ENCODE data around the gene GGA3. TPM values are rescaled to one million over a fixed set of nuclear protein-coding genes. Genes with fewer than 3 reads are reported as not detected.
A peak's percentile ranks its signal among the peaks of the same experiment; 100 is the strongest.

The GGA3 gene
- total and polyA plus RNA-seq, 8 donors: 9.5 to 94.5 (median 27.2) TPM

DNA sequence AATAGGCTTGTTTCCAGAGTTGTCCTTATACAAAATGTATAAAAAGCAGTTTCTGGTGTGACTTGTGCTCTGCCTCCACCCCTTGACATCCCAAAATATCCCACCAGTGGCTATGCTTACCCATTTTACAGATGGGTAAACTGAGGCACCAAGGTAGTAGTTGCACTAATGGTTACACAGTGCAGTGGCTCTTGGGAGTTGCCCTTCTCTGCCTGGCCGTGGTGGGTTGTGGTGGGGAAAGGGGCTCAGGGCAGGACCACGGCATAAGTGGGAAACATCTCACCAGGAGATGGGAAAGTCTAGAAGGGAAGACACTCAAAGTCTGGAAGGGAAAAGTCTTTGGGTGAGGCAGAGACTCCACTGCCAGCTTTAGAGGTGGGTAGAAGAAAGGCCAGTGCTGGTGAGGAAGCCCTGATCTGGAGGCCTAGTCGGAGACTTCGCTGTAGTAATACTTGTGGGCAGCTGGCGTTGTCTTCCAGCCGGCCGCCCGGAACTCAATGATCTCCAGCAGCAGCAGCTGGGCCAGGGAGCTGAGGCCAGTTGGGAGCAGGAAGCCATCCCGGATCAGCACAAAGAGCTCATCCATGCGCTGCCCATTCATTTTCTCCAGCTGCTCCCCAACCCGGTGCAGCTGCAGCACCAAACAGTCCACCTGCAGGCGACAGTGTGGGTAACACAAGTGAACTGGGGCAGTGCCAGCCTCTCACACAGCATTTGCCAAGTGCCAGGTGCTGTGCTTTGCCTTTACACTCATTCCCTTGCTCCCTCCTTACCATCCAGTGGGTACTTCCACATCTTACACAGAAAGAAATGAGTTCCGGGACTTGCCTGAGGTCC lies 5.1 kb upstream of the GGA3 start:
- TF ChIP-seq EP300 (IDR thresholded peaks at IDR 0.05) (no peak), POLR2A (IDR thresholded peaks at IDR 0.05) (no peak), POLR2AphosphoS5 (IDR thresholded peaks at IDR 0.05) (no peak)
- TF ChIP-seq, protein P1, sequence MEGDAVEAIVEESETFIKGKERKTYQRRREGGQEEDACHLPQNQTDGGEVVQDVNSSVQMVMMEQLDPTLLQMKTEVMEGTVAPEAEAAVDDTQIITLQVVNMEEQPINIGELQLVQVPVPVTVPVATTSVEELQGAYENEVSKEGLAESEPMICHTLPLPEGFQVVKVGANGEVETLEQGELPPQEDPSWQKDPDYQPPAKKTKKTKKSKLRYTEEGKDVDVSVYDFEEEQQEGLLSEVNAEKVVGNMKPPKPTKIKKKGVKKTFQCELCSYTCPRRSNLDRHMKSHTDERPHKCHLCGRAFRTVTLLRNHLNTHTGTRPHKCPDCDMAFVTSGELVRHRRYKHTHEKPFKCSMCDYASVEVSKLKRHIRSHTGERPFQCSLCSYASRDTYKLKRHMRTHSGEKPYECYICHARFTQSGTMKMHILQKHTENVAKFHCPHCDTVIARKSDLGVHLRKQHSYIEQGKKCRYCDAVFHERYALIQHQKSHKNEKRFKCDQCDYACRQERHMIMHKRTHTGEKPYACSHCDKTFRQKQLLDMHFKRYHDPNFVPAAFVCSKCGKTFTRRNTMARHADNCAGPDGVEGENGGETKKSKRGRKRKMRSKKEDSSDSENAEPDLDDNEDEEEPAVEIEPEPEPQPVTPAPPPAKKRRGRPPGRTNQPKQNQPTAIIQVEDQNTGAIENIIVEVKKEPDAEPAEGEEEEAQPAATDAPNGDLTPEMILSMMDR (IDR thresholded peaks at IDR 0.05): no peak
- peaks cover 34 to 46% (median 44%) of the 10 kb centered on the region in 4 donors for H3K36me3 ChIP-seq
- DNase-seq: no peak
- H3K9me3 ChIP-seq: no peaks in the 10 kb centered on the region
- no peak overlapping the region for H3K27ac ChIP-seq
- intact Hi-C loops (cut with DNase I; ENCODE audit: low total_unique reads): no loop called here
- no peaks in the 10 kb centered on the region for H3K27me3 ChIP-seq
- H3K4me3 ChIP-seq: no peak overlapping the region
- peaks cover 16 to 61% (median 28%) of the 10 kb centered on the region in 4 donors for H3K4me1 ChIP-seq
- WGBS, 5 donors: 79 to 90% (median 85%) methylated on average over 12 to 13 of the region's 13 CpGs

DNA sequence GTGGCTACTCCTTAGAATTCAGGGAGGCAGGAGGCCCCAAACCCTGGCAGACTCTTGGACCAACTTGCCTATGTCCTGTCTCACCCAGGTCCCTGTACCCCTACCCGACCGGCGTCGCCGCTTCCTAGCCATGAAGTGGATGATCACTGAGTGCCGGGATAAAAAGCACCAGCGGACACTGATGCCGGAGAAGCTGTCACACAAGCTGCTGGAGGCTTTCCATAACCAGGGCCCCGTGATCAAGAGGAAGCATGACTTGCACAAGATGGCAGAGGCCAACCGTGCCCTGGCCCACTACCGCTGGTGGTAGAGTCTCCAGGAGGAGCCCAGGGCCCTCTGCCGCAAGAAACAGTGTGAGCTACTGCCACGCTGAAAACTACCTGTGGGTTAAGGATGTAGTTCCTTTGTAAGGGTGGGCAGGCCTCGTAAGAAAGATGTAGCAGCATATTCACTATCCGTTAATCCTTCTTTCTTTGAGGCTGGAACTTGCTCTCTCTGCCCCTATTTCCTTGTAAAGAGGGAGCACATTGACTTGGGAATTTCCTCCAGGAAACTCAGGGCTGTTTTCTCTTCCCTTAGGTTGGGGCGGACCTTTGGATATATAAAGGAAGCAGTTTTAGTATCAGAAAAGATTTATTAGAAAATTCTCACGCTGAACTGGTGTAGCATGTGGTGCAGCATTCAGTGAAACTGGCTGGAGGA lies 4.4 kb upstream of the GGA3 start:
- intact Hi-C loops (cut with DNase I; ENCODE audit: low total_unique reads): no loop called here
- no peak for TF ChIP-seq EP300 (IDR thresholded peaks at IDR 0.05)
- TF ChIP-seq POLR2A (IDR thresholded peaks at IDR 0.05): no peak
- no peak for TF ChIP-seq POLR2AphosphoS5 (IDR thresholded peaks at IDR 0.05)
- TF ChIP-seq, protein P1 (IDR thresholded peaks at IDR 0.05): no peak
- DNase-seq: no peak
- H3K36me3 ChIP-seq: peaks cover 34 to 46% (median 44%) of the 10 kb centered on the region in 4 donors
- H3K27me3 ChIP-seq: no peaks in the 10 kb centered on the region
- H3K9me3 ChIP-seq: no peaks in the 10 kb centered on the region
- H3K4me3 ChIP-seq: no peak overlapping the region
- H3K4me1 ChIP-seq: peaks cover 19 to 58% (median 28%) of the 10 kb centered on the region in 4 donors
- 83 to 93% (median 89%) methylated on average over 15 to 17 of the region's 17 CpGs for WGBS, 5 donors
- no peak overlapping the region for H3K27ac ChIP-seq

GRCh38 chr17:75263055-75263454 lies 1.6 kb upstream of the GGA3 start:
- H3K36me3 ChIP-seq: peaks cover 34 to 46% (median 44%) of the 10 kb centered on the region in 4 donors
- no peak overlapping the region for H3K27ac ChIP-seq
- no peaks in the 10 kb centered on the region for H3K9me3 ChIP-seq
- intact Hi-C loops (cut with DNase I; ENCODE audit: low total_unique reads): no loop called here
- DNase-seq: no peak
- WGBS, 5 donors: 89 to 99% (median 93%) methylated on average over 4 of the region's 4 CpGs
- no peak overlapping the region for H3K4me3 ChIP-seq
- H3K27me3 ChIP-seq: no peaks in the 10 kb centered on the region
- H3K4me1 ChIP-seq: peaks cover 24 to 62% (median 44%) of the 10 kb centered on the region in 4 donors
- TF ChIP-seq POLR2A (IDR thresholded peaks at IDR 0.05) (no peak), EP300 (IDR thresholded peaks at IDR 0.05) (no peak), POLR2AphosphoS5 (IDR thresholded peaks at IDR 0.05) (no peak)
- TF ChIP-seq, protein P1 (IDR thresholded peaks at IDR 0.05): no peak

- H3K36me3 ChIP-seq: peaks cover 32 to 43% (median 41%) of the 10 kb centered on the region in 4 donors
Measured at GRCh38 chr17:75262112-75262606, 753 bp upstream of the GGA3 start.

More at GRCh38 chr17:75262112-75262606, 753 bp upstream of the GGA3 start:
- WGBS, 5 donors: 0 to 1% (median 0%) methylated on average over 23 of the region's 23 CpGs
- TF ChIP-seq POLR2A (IDR thresholded peaks at IDR 0.05) (no peak), EP300 (IDR thresholded peaks at IDR 0.05) (no peak), POLR2AphosphoS5 (IDR thresholded peaks at IDR 0.05) (no peak)
- TF ChIP-seq, protein P1 (IDR thresholded peaks at IDR 0.05): no peak
- intact Hi-C loops (cut with DNase I; ENCODE audit: low total_unique reads): no loop called here
- Histone ChIP-seq H3K9me3 (no peaks in the 10 kb centered on the region), H3K27ac (peak overlapping the region; percentile 87 to 95 (median 94)), H3K27me3 (no peaks in the 10 kb centered on the region), H3K4me1 (peaks cover 24 to 63% (median 43%) of the 10 kb centered on the region in 4 donors), H3K4me3 (peak overlapping the region; percentile 67 to 97 (median 94))
- peak in 1 of 2 donors; percentile 33 for DNase-seq

All from stomach (tissue), 9 donors.